Activated CD4-positive, alpha-beta memory T cell treated with anti-CD3 and anti-CD28 coated beads, Interleukin-2, amount 10 ng/mL, durations not matched to agents 7 days and 5 days (primary cell): ENCODE measurements around the gene MEF2C. TPM values are rescaled to one million over a fixed set of nuclear protein-coding genes. Genes with fewer than 3 reads are reported as not detected.

Source experiments
- CTCF ChIA-PET: fragments of 350-600 bp; sonication (Branson Sonifier 250); formaldehyde crosslinking; loops from one replicate; lab custom pipeline; 2021; ENCODE audit warnings: antibody characterized with exemption, inconsistent platforms; lab: Charles Lee
- POLR2A ChIA-PET: fragments of 350-600 bp; sonication (Branson Sonifier 250); formaldehyde crosslinking; loops from one replicate; lab custom pipeline; 2021; ENCODE audit warnings: antibody characterized with exemption; lab: Charles Lee
- DNase-seq: peaks from one replicate; pipeline ENCODE4 v3.0.0-alpha.2; 2020
- H3K27ac Mint-ChIP-seq: one replicate; pipeline ENCODE4 v1.8.0; 2021; ENCODE audit warnings: mild to moderate bottlenecking, mixed read lengths
- H3K27me3 Mint-ChIP-seq: one replicate; pipeline ENCODE4 v1.8.0; 2021; ENCODE audit warnings: mixed read lengths
- H3K36me3 Mint-ChIP-seq: one replicate; pipeline ENCODE4 v1.8.0; 2021; ENCODE audit warnings: low read depth, mixed read lengths
- H3K4me1 Mint-ChIP-seq: one replicate; pipeline ENCODE4 v1.8.0; 2021; ENCODE audit warnings: mixed read lengths
- H3K4me3 Mint-ChIP-seq: one replicate; pipeline ENCODE4 v1.8.0; 2021; ENCODE audit warnings: mild to moderate bottlenecking, mixed read lengths
- H3K9me3 Mint-ChIP-seq: one replicate; pipeline ENCODE4 v1.8.0; 2021; ENCODE audit warnings: mixed read lengths
- total RNA-seq, 2 experiments: library from RNA; stranded (reverse); gene quantifications; one replicate each; pipeline ENCODE4 v1.2.3, GENCODE V29; 2021

Gene MEF2C
- total RNA-seq, 2 experiments from 2014 or later, result 0.03 TPM; not detected in 1

- Mint-ChIP-seq H3K4me1 (no peaks in the 10 kb centered on the region), H3K9me3 (no peaks in the 10 kb centered on the region), H3K27me3 (peaks cover 16% of the 10 kb centered on the region), H3K4me3 (no peak overlapping the region), H3K27ac (no peak overlapping the region), H3K36me3 (no peaks in the 10 kb centered on the region)
- no peak for DNase-seq
- CTCF ChIA-PET, result no interaction called here
- POLR2A ChIA-PET, result no interaction called here
Observed at GRCh38 chr5:88734983-88735382, 148.0 kb downstream of the MEF2C start.

GRCh38 chr5:88734191-88734640 lies 148.8 kb downstream of the MEF2C start:
- ChIA-PET POLR2A (no interaction called here), CTCF (no interaction called here)
- Mint-ChIP-seq H3K27ac (no peak overlapping the region), H3K9me3 (no peaks in the 10 kb centered on the region), H3K36me3 (no peaks in the 10 kb centered on the region), H3K4me1 (no peaks in the 10 kb centered on the region), H3K4me3 (no peak overlapping the region), H3K27me3 (peaks cover 16% of the 10 kb centered on the region)
- no peak for DNase-seq

- DNase-seq, result no peak
- ChIA-PET POLR2A (no interaction called here), CTCF (interaction anchor here (0.9 kb wide), 2 partner anchors 9 to 1533 kb away, joined by 3 read pairs; no protein-coding TSS in a partner anchor)
- Mint-ChIP-seq H3K9me3 (no peaks in the 10 kb centered on the region), H3K4me3 (no peak overlapping the region), H3K27me3 (peaks cover 9% of the 10 kb centered on the region), H3K27ac (no peak overlapping the region), H3K4me1 (no peaks in the 10 kb centered on the region), H3K36me3 (no peaks in the 10 kb centered on the region)
Observed at GRCh38 chr5:88732862-88733261, 150.1 kb downstream of the MEF2C start.

- Mint-ChIP-seq H3K4me3 (no peak overlapping the region), H3K36me3 (no peaks in the 10 kb centered on the region)
Observed at GRCh38 chr5:88732181-88732633, 150.8 kb downstream of the MEF2C start.

GRCh38 chr5:88729829-88730182 lies 153.2 kb downstream of the MEF2C start:
- Mint-ChIP-seq H3K36me3 (no peaks in the 10 kb centered on the region), H3K27ac (no peak overlapping the region), H3K27me3 (peaks cover 17% of the 10 kb centered on the region), H3K4me3 (no peak overlapping the region), H3K4me1 (no peaks in the 10 kb centered on the region), H3K9me3 (no peaks in the 10 kb centered on the region)
- DNase-seq, result no peak
- POLR2A ChIA-PET, result no interaction called here
- CTCF ChIA-PET, result interaction anchor here (1.0 to 4.2 kb wide), 13 partner anchors 8 to 1536 kb away, joined by 3 to 42 read pairs (median 4); no protein-coding TSS in a partner anchor

More at GRCh38 chr5:88732181-88732633, 150.8 kb downstream of the MEF2C start:
- Mint-ChIP-seq H3K27ac (no peak overlapping the region), H3K4me1 (no peaks in the 10 kb centered on the region), H3K27me3 (peaks cover 7% of the 10 kb centered on the region), H3K9me3 (no peaks in the 10 kb centered on the region)
- POLR2A ChIA-PET, result no interaction called here
- CTCF ChIA-PET, result interaction anchor here (0.9 kb wide), 2 partner anchors 8 to 1533 kb away, joined by 3 read pairs; no protein-coding TSS in a partner anchor
- DNase-seq, result no peak

GRCh38 chr5:88729084-88729828 lies 153.7 kb downstream of the MEF2C start:
- no peaks in the 10 kb centered on the region for H3K9me3 Mint-ChIP-seq
- peak; percentile 61 for DNase-seq
- POLR2A ChIA-PET, result no interaction called here
- H3K27ac Mint-ChIP-seq, result no peak overlapping the region
- H3K4me1 Mint-ChIP-seq, result no peaks in the 10 kb centered on the region
- H3K27me3 Mint-ChIP-seq, result peaks cover 17% of the 10 kb centered on the region
- H3K36me3 Mint-ChIP-seq, result no peaks in the 10 kb centered on the region
- CTCF ChIA-PET, result interaction anchor here (1.0 to 4.2 kb wide), 13 partner anchors 8 to 1536 kb away, joined by 3 to 42 read pairs (median 4); no protein-coding TSS in a partner anchor
- no peak overlapping the region for H3K4me3 Mint-ChIP-seq

- CTCF ChIA-PET, result interaction anchor here (0.6 to 4.2 kb wide), 9 partner anchors 9 to 1538 kb away, joined by 3 to 42 read pairs (median 5); no protein-coding TSS in a partner anchor
- no peak overlapping the region for H3K4me3 Mint-ChIP-seq
Observed at GRCh38 chr5:88727705-88728313, 155.2 kb downstream of the MEF2C start.

GRCh38 chr5:88725454-88725853 lies 157.5 kb downstream of the MEF2C start:
- no peak for DNase-seq
- Mint-ChIP-seq H3K27me3 (peaks cover 17% of the 10 kb centered on the region), H3K36me3 (no peaks in the 10 kb centered on the region), H3K27ac (no peak overlapping the region), H3K9me3 (no peaks in the 10 kb centered on the region), H3K4me1 (no peaks in the 10 kb centered on the region), H3K4me3 (no peak overlapping the region)
- POLR2A ChIA-PET, result no interaction called here
- CTCF ChIA-PET, result interaction anchor here (1.3 kb wide), 1 partner anchor 944 kb away, joined by 4 read pairs; no protein-coding TSS in a partner anchor

More at GRCh38 chr5:88727705-88728313, 155.2 kb downstream of the MEF2C start:
- no peak for DNase-seq
- no peaks in the 10 kb centered on the region for H3K36me3 Mint-ChIP-seq
- H3K27me3 Mint-ChIP-seq, result peaks cover 11% of the 10 kb centered on the region
- H3K27ac Mint-ChIP-seq, result no peak overlapping the region
- H3K9me3 Mint-ChIP-seq, result no peaks in the 10 kb centered on the region
- no peaks in the 10 kb centered on the region for H3K4me1 Mint-ChIP-seq
- POLR2A ChIA-PET, result no interaction called here

- CTCF ChIA-PET, result interaction anchor here (1.1 to 1.3 kb wide), 3 partner anchors 9 to 943 kb away, joined by 3 to 5 read pairs (median 4); no protein-coding TSS in a partner anchor
- Mint-ChIP-seq H3K27me3 (peaks cover 17% of the 10 kb centered on the region), H3K9me3 (no peaks in the 10 kb centered on the region)
Observed at GRCh38 chr5:88724201-88724600, 158.8 kb downstream of the MEF2C start.

GRCh38 chr5:88722546-88723073 lies 160.4 kb downstream of the MEF2C start:
- H3K4me3 Mint-ChIP-seq, result no peak overlapping the region
- H3K4me1 Mint-ChIP-seq, result no peaks in the 10 kb centered on the region
- peaks cover 22% of the 10 kb centered on the region for H3K27me3 Mint-ChIP-seq
- DNase-seq, result no peak
- no peaks in the 10 kb centered on the region for H3K36me3 Mint-ChIP-seq
- no peaks in the 10 kb centered on the region for H3K9me3 Mint-ChIP-seq
- CTCF ChIA-PET, result no interaction called here
- H3K27ac Mint-ChIP-seq, result no peak overlapping the region
- POLR2A ChIA-PET, result no interaction called here

More at GRCh38 chr5:88724201-88724600, 158.8 kb downstream of the MEF2C start:
- Mint-ChIP-seq H3K36me3 (no peaks in the 10 kb centered on the region), H3K4me3 (no peak overlapping the region), H3K4me1 (no peaks in the 10 kb centered on the region), H3K27ac (no peak overlapping the region)
- no peak for DNase-seq
- POLR2A ChIA-PET, result no interaction called here

- H3K4me3 Mint-ChIP-seq, result no peak overlapping the region
- no peak for DNase-seq
- H3K9me3 Mint-ChIP-seq, result no peaks in the 10 kb centered on the region
- CTCF ChIA-PET, result interaction anchor here (0.6 kb wide), 1 partner anchor 9 kb away, joined by 4 read pairs; no protein-coding TSS in a partner anchor
- no peak overlapping the region for H3K27ac Mint-ChIP-seq
- H3K27me3 Mint-ChIP-seq, result peaks cover 18% of the 10 kb centered on the region
- no peaks in the 10 kb centered on the region for H3K4me1 Mint-ChIP-seq
- H3K36me3 Mint-ChIP-seq, result no peaks in the 10 kb centered on the region
- POLR2A ChIA-PET, result no interaction called here
Observed at GRCh38 chr5:88719434-88719833, 163.6 kb downstream of the MEF2C start.

GRCh38 chr5:88718736-88719135 lies 164.2 kb downstream of the MEF2C start:
- no peaks in the 10 kb centered on the region for H3K4me1 Mint-ChIP-seq
- POLR2A ChIA-PET, result no interaction called here

GRCh38 chr5:88716101-88716500 lies 166.9 kb downstream of the MEF2C start:
- H3K4me1 Mint-ChIP-seq, result no peaks in the 10 kb centered on the region
- H3K4me3 Mint-ChIP-seq, result no peak overlapping the region
- CTCF ChIA-PET, result interaction anchor here (2.8 kb wide), 1 partner anchor 13 kb away, joined by 15 read pairs; no protein-coding TSS in a partner anchor
- H3K36me3 Mint-ChIP-seq, result no peaks in the 10 kb centered on the region
- H3K9me3 Mint-ChIP-seq, result no peaks in the 10 kb centered on the region
- no peak for DNase-seq
- H3K27me3 Mint-ChIP-seq, result peaks cover 12% of the 10 kb centered on the region
- no peak overlapping the region for H3K27ac Mint-ChIP-seq
- POLR2A ChIA-PET, result no interaction called here

More at GRCh38 chr5:88718736-88719135, 164.2 kb downstream of the MEF2C start:
- H3K27me3 Mint-ChIP-seq, result peaks cover 18% of the 10 kb centered on the region
- no peak overlapping the region for H3K4me3 Mint-ChIP-seq
- H3K27ac Mint-ChIP-seq, result no peak overlapping the region
- H3K36me3 Mint-ChIP-seq, result no peaks in the 10 kb centered on the region
- H3K9me3 Mint-ChIP-seq, result no peaks in the 10 kb centered on the region
- DNase-seq, result no peak
- CTCF ChIA-PET, result interaction anchor here (0.6 kb wide), 1 partner anchor 10 kb away, joined by 4 read pairs; no protein-coding TSS in a partner anchor
